GM12874 (cell line): Measurements from ENCODE around the gene CERS6.
A peak's percentile ranks its signal among the peaks of the same experiment; 100 is the strongest.

Experiments used
- TF ChIP-seq, protein P1 (sequence below): IDR thresholded peaks from 2 replicates; pipeline ENCODE4 v1.5.1; 2011; ENCODE audit warnings: low read depth, mild to moderate bottlenecking, control low read depth, low read length, moderate library complexity; ENCODE audit not compliant: insufficient read depth

The CERS6 gene

DNA sequence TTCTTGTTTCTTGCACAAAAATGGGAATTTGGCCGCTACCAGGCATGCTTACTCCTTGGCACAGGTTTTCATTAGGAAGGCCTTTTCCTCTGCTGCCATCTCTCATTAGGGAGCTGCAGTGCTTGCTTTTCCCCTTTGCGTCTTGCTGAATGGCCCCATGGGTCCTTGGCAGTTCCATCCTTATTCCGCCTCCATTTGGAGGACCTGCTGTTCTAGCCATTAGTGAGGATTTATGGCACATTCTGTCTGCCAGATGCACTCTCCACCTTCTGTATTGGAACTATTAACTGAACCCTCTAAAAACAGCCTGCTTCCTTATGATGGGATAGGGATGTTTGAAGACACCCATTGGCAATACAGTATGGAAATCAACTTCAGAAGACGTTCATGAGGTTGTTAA, 242.9 kb downstream of the CERS6 start:
- TF ChIP-seq, protein P1, sequence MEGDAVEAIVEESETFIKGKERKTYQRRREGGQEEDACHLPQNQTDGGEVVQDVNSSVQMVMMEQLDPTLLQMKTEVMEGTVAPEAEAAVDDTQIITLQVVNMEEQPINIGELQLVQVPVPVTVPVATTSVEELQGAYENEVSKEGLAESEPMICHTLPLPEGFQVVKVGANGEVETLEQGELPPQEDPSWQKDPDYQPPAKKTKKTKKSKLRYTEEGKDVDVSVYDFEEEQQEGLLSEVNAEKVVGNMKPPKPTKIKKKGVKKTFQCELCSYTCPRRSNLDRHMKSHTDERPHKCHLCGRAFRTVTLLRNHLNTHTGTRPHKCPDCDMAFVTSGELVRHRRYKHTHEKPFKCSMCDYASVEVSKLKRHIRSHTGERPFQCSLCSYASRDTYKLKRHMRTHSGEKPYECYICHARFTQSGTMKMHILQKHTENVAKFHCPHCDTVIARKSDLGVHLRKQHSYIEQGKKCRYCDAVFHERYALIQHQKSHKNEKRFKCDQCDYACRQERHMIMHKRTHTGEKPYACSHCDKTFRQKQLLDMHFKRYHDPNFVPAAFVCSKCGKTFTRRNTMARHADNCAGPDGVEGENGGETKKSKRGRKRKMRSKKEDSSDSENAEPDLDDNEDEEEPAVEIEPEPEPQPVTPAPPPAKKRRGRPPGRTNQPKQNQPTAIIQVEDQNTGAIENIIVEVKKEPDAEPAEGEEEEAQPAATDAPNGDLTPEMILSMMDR = no peak

DNA sequence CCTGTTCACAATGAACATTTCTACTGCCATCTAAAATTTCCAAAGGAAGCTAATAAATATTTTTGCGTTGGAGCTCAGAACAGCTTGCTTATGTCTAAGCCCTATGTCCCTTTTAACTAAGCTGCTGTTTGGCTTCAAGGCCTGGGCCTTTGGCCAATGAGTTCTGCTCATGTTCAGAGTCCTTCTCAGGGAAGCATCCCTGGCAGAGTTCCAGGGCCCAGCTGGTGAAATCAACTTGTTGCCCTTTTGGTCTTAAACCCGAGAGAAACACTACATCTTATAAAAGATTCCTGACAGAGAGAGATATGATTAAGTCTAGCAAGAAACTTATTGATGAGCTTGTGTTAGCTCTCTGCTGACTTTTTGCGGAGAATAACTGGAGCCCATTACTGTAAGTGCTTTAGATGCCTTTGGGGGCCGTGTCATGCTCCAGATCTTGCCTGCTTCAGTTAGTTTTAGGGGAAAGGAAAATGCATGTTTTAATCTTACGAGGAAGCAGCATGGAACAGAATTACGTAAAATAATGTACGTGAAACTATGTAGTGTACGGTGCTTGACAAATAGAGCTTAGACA, 243.9 kb downstream of the CERS6 start:
- TF ChIP-seq, protein P1 = no peak

DNA sequence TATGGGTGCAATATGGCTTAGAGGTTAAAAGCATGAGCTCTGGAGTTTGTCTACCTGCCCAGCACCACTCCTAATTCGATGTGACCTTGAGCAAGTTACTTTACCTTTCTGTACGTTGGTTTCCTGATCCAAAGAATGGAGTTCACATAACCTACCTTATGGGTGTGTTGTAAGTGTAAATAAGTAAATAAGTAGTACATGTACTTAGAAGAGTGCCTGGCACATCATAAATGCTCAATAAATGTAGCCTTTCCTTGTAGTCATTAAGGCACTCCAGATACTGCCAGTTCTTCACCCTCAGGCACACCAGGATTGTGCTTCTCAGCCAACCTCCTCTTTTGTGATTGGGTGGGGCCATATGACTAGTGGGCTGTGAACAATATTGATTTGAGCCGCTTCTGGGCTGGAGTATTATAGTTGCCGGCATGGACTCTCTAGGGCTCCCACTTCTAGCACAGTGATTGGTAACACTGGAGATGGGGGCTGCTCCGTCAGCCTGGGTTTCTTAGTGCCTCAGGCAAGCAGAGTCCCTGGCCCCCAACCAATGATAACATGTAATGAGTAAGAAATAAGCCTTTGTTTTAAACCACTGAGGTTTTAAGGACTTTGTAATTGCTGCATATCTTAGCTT, 244.7 kb downstream of the CERS6 start:
- TF ChIP-seq, protein P1 = no peak

DNA sequence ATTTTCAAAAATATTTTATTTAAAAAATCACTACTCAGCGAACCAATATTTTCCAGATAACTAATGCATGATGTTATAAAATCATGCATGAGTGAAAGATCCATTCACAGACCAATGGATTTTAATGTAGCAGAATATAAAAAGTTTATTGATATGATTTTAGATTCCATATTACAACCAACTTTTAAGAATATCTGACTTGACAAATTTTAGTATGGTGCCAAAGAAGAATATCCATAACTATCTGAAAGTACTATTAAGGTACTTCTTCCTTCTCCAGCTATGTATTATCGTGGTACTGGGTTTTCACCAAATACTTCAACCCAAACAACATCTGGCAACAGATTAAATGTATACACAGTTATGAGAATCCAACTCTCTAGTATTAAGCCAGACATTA, 246.5 kb downstream of the CERS6 start:
- TF ChIP-seq, protein P1 = no peak

DNA sequence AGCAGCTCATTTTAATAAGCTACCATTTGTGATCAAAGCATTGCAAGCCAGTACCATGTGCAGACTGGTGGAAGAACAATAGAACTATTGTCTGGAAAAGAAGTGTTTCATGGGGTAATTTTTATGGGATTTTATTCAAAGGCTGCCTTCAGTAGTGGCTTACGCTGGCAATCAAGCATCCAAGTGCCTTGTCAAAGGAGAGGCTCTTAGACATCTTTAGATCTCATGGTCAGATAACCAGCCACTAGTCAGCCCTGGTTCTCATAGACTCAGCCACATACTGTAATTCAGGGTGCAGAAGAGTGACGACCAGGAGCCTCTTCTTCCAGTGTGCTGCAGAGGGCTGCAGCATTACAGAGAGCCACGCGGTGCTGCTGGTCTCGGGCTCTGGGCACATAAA, 247.9 kb downstream of the CERS6 start:
- TF ChIP-seq, protein P1 = no peak

DNA sequence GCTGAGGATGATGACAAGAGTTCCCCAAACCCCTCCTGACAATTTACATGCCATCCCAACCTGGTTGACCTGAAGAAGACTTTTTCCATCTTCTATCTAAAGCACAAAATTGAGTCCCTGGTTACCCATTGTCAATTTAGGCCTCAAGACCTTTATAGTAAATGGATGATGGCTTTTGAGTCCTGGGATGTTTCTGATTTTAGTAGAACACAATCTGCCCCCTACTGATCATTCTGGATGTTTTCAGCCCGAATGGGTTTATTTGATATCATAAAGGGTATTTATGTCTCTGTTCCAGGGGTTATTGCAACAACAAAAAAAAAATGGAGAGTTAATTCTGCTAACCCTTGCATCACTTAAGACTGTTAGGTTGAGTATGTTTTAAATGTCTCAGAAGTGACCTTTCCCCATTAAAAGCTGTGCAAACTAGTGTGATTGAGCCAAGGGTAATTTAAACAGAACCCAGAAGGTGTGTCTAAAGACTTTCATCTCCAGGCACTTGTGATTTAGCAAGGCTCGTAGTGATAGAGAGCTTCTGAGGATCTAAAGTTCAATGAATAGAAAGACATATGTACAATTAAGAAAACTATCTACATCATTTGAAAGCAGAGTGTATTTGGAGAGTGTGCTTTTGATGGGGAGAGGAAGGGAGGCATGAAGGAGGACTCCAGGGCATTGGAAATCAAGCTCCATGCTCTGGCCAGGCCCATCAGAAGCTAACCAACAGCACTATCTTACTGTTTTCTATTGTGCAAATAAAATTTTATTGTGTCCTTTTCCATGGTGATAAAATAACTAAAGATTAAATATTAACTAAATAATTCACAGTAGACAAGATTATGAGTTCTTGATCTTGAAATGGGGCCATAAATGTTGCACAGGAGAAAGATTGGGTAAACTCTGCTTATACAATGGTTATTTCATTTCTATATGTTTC, 249.7 kb downstream of the CERS6 start:
- TF ChIP-seq, protein P1 = peak; percentile 23; the same call in 1 of the 2 replicates

DNA sequence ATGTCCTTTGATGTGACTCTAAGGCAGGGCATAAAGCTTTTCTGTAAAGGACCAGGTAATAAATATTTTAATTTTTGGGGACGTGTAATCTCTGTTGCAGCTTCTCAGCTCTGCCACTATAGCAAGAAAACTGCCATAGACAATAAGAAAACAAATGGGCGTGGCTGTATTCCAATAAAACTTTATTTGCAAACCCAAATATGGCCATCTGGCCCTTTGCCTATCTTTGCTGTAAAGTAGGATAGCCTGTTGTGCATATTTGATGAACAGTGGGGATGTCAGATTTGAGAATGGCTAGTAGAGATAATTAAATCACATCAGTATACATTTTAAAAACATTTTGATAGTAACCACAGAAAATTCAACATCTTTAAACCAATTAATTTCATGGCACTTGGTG, 250.7 kb downstream of the CERS6 start:
- TF ChIP-seq, protein P1 = no peak
